AG09319 (cell line): Measurements from ENCODE around the gene MIA2.
"Not testable (repeated sequence)": the region's sequence is repeated elsewhere in the genome, so short reads cannot be mapped to it uniquely, and the experiment has no call there.

Experiments
- DNase-seq: peaks from one replicate; pipeline ENCODE4 v3.0.0-alpha.2; 2010; ENCODE audit warnings: low read depth; ENCODE audit errors: extremely low read depth
- CTCF ChIP-seq: IDR thresholded peaks from 2 replicates; pipeline ENCODE4 v1.5.1; 2011; ENCODE audit warnings: low read depth, mild to moderate bottlenecking, inconsistent platforms, low read length, moderate library complexity

The MIA2 gene

GRCh38 chr14:39316830-39317553 is 83.3 kb downstream of the MIA2 start:
- no peak for TF ChIP-seq CTCF
- no peak for DNase-seq

- DNase-seq = no peak
These were observed 84.9 kb downstream of the MIA2 start for GRCh38 chr14:39318574-39318973.

DNA sequence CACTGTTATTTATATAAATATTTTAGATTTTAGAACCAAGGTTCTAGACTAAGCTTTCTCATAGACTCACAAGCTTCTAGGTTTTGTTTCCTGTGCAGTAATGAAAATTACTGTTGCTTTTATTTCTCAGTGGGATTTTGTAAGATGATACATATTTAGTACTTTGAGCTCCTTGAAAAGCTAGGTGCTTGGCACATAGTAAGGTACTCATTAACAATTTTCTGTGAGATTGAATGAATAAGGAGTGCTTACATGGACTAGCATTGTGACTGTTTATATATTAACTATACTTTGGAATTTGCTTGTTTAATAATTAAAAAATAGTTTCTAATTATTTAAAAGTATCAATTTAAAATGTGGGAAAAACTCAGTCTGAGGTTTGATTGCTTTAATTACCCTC is 85.7 kb downstream of the MIA2 start:
- TF ChIP-seq CTCF = no peak
- no peak for DNase-seq

More at GRCh38 chr14:39318574-39318973, 84.9 kb downstream of the MIA2 start:
- no peak for TF ChIP-seq CTCF

GRCh38 chr14:39320318-39320717 is 86.6 kb downstream of the MIA2 start:
- DNase-seq = peak; percentile 12
- TF ChIP-seq CTCF = no peak

GRCh38 chr14:39322807-39323206 is 89.1 kb downstream of the MIA2 start:
- no peak for TF ChIP-seq CTCF
- peak; percentile 2 for DNase-seq

DNA sequence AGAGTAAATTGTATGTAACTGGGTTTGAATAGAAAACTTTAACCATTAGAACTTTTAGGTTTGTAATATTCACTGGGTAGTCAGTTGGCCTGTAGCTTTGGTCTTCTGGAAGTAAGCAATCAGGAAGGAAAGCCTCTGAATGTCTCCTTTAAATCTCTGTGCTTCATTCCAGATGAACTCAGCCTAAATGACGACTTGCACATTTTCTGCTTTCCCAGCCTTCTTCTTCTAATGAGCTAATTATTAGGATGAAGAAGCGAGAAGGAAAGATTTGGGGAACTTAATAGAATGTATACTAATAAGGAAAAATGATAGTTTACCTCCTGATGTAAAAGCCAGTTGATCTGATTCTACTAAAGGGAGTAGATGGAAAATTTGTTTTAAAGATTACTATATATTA is 90.4 kb downstream of the MIA2 start:
- DNase-seq = no peak
- no peak for TF ChIP-seq CTCF

DNA sequence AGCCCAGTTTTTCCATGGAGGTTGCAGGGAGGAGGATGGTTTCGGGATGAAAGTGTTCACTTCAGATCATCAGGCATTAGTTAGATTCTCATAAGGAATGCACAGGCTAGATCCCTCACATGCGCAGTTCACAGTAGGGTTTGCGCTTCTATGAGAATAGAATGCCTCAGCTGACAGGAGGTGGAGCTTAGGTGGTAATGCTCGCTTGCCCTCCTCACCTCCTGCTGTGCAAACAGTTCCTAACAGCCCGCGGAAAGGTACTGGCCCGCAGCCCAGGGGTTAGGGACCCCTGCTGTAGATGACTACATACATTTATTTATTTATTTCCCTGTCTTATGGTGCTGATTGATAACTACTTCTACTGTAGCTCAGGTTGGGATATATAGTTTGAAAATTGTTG is 105.3 kb downstream of the MIA2 start:
- no peak for TF ChIP-seq CTCF
- no peak for DNase-seq

GRCh38 chr14:39341126-39341525 is 107.4 kb downstream of the MIA2 start:
- not testable (repeated sequence) for DNase-seq
